GM21381 (cell line): ENCODE data around the gene SPATA31E1.
"Not testable (repeated sequence)": the region's sequence is repeated elsewhere in the genome, so short reads cannot be mapped to it uniquely, and the experiment has no call there.

ENCODE experiments used
- ATAC-seq: cut with Tn5 transposase; IDR thresholded peaks from one replicate; pipeline ENCODE4 v1.9.1; 2021; ENCODE audit warnings: mild to moderate bottlenecking, moderate library complexity; ENCODE audit not compliant: unreplicated experiment

SPATA31E1 gene

DNA sequence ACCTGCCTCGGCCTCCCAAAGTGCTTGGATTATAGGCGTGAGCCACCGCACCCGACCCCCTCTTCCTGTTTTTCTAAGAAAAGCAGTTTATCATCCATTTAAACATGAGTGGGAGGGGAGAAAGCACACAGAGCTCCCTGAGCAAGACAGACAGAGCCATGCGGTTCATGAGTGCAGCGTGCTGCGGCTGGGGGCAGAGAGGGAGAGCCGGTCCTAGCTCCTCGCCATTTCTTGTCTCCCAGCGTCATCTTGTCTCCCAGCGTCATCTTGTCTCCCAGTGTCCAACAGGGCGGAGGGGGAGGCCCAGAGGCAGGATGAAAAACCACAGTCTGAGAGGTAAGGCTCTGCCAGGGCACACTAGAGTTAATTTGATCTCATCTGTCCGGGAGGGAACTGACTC, 36.3 kb downstream of the SPATA31E1 start:
- ATAC-seq: not testable (repeated sequence)

DNA sequence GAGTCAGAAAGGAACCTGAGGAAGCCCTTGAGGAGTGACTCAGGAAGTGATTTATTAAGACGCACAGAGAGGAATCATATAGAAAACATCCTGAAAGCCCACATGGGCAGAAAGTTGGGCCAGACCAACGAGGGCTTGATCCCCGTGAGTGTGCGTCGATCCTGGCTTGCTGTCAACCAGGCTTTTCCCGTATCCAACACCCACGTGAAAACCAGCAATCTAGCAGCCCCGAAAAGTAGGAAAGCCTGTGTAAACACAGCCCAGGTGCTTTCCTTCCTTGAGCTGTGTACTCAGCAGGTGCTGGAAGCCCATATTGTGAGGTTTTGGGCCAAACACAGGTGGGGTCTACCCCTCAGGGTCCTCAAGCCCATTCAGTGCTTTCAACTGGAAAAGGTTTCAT, 38.9 kb downstream of the SPATA31E1 start:
- ATAC-seq: not testable (repeated sequence)

DNA sequence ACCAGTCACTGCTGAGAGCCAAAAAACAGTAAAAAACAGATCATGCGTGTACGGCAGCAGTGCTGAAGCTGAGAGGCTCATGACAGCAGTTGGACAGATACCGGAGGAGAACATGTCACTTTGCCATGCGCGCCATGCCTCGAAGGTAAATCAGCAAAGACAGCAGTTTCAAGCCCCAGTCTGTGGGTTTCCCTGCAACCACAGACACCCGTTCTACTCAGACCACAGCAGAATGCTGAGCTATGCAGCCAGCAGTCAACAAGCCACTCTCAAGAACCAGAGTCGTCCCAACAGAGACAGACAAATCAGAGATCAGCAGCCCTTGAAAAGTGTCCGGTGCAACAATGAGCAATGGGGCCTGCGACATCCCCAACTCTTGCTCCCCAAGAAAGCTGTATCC, 40.3 kb downstream of the SPATA31E1 start:
- ATAC-seq: not testable (repeated sequence)

DNA sequence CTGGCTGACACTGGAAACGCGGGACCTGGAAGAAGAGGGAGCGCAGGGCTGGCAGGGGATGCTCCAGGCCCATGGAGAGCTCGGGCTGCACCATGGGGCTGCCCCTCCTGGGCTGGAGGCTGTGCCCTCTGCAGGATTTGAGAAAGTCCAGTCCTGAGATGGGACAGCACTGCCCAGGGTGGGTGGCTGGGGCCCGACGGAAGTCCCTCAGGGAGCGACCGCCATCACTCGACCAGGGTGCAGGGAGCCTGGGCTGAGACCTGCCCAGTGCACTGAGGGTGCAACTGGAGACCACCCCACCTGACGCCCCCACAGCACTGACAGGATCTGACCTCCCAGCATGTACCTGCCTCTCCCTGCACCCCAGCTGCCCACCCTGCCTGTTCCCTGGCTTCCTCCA, 42.2 kb downstream of the SPATA31E1 start:
- ATAC-seq: not testable (repeated sequence)

DNA sequence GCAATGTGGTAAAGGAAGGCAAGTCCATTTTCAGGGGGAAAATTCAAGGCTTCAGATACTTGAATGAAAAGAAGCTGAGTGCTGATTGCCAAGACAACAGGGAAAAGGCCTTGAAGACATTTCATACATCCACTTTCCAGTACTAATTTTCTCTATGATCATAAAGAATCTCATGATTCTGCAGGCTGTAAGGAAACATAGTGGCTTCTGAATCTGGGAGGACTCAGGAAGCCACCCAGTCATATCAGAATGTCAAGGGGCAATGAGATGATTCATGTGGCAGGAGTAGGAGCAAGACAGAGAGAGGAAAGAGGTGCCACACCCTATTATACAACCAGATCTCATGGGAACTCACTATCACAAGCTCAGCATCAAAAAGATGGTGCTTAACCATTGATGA, 46.5 kb downstream of the SPATA31E1 start:
- ATAC-seq: not testable (repeated sequence)

DNA sequence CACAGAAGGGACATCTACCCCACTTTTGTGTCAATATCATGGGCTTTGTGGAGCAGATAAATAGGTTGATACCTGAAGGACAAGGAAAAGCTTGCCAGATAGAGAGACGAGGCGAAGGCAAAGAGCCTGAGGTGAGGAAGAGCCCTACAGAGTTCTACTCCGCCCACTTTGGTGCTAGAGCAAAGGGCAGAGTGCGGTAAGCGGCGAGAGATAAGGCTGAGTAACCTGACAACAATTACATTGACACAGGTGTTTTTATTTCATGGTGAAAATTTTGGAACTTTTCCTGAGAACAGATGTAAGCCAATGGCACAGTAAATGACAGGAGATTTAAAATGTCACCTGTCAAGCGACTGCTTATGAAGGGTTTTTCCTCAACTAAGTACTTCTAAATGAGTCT, 51.8 kb downstream of the SPATA31E1 start:
- ATAC-seq: not testable (repeated sequence)

DNA sequence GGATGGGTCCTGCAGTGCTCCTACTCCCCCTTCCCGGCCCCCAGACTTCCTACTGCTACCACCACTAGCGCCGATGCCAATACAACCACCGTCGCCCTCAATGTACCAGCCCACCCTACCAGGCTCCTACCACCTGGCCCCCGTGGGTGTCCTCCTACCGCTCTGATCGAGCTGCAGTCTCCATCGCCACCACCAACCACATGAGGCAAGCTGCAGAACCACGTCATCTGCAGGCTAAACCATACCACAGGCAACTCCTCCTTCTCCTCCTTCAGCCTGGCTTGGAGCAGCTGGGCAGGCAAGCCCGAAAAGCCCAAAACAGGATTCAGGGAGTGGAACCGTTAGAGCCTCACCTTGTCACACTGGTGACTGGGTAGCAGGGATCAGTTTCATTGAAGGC, 54.7 kb downstream of the SPATA31E1 start:
- not testable (repeated sequence) for ATAC-seq

DNA sequence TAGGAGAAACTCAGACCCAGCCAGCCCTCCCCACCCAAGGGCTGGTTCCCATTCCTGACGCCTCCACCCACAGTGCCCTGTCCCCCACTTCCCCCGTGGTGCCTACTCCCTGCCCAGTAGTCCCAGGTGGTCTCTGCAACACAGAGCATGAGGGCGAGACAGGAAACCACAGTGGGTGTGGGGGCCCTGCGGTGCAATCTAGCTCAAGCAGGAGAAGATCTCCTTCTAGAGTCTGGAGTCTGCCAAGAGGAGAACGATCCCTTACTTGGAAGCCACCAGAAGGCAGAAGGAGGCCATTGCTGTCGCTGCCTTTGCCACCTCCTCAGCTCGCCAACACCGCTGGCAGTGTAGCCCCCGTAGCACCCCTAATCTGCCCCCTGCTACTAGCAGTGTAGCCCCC, 55.2 kb downstream of the SPATA31E1 start:
- ATAC-seq: not testable (repeated sequence)

DNA sequence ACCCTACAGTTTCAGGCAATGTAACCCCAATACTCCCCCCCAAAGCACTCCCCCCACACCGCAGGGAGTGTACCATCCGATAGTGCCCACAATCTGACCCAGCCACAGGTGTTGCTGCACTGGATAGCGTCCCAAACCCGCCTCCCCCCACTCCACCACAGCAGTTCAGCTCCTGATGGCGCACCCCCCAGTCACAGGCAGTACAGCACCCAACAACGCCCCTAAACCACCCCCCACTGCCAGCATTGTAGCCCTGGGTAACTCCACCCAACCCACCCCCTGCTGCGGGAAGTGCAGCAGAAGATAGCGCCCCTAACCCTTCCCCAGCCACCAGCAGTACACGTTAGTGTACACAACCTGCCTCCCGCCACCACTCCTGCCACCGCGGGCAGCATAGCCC, 55.7 kb downstream of the SPATA31E1 start:
- not testable (repeated sequence) for ATAC-seq
